GM21447 (cell line): ENCODE measurements around the gene SYNJ2.
"Not testable (repeated sequence)": the region's sequence is repeated elsewhere in the genome, so short reads cannot be mapped to it uniquely, and the experiment has no call there.

Source experiments
- ATAC-seq: cut with Tn5 transposase; IDR thresholded peaks from one replicate; pipeline ENCODE4 v1.9.1; 2021; ENCODE audit not compliant: unreplicated experiment

Gene SYNJ2

GRCh38 chr6:157954150-157955117 lies 27.2 kb upstream of the SYNJ2 start:
- ATAC-seq, result no peak

DNA sequence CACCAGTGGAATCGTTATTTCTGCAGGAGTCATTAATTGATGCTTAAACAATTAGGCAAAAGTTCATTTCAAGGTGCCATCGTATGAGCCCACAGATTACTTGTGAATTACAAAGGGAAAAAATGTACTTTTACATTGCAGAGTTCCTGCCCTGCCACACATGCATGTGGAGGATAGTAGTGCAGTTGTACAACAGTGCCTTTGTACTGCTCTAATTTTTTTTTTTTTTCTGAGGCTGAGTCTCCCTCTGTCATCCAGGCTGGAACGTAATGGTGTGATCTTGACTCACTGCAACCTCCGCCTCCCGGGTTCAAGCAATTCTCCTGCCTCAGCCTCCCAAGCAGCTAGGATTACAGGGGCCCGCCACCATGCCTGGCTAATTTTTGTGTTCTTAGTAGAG lies 26.0 kb upstream of the SYNJ2 start:
- no peak for ATAC-seq

DNA sequence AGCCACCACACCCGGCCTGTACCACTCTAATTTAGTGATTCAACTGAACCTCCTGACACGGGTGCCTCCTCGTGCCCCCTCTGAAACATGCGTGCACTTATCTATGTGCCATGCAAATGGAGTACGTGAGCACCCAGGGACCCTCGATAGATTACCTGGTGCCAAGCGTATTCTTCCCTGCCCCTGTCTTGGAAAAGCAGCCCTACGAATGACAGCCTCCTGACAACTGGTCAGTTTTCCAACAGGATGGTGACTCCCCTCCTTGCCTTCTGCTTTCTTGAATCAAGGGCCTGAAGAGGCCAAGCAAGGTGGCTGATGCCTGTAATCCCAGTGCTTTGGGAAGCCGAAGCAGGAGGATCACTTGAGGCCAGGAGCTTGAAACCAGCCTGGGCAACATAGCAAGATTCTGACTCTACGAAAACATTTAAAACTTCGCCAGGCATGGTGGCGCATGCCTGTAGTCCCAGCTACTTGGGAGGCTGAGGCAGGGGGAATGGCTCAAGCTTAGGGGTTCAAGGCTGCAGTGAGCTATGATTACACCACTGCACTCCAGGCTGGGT lies 25.4 kb upstream of the SYNJ2 start:
- no peak for ATAC-seq

DNA sequence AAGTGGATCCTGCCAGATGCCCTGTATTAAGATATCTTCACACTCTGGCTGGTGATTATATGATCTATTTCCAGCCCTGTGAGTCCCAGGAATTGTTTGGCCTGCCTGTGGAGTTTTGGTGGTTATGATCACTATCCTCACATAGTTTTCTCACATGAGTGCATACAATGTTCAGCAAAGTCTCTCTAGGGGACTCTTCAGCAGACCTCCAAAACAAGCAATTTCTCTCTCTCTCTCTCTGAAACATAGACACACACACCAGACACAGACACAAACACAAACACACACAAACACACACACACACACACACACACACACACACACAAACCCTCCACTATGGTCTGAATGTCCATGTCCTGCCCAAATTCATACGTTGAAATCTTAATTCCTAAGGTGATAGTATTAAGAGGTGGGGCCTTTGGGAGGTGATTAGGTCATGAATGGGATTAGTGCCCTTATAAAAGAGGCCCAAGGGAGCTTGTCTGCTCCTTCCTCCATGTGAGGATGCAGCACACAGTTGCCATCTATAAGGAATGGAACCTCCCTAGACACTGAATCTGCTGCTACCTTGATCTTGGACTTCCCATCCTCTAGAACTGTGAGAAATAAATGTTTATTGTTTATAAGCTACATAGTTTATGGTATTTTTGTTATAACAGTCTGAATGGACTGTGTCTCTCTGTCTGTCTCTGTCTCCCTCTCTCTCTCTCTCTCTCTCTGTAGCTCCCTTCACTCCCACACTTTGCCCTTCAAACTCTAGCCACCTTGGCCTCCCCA lies 22.0 kb upstream of the SYNJ2 start:
- ATAC-seq, result no peak

GRCh38 chr6:157961153-157961831 lies 20.4 kb upstream of the SYNJ2 start:
- no peak for ATAC-seq

GRCh38 chr6:157961832-157962575 lies 19.7 kb upstream of the SYNJ2 start:
- no peak for ATAC-seq

DNA sequence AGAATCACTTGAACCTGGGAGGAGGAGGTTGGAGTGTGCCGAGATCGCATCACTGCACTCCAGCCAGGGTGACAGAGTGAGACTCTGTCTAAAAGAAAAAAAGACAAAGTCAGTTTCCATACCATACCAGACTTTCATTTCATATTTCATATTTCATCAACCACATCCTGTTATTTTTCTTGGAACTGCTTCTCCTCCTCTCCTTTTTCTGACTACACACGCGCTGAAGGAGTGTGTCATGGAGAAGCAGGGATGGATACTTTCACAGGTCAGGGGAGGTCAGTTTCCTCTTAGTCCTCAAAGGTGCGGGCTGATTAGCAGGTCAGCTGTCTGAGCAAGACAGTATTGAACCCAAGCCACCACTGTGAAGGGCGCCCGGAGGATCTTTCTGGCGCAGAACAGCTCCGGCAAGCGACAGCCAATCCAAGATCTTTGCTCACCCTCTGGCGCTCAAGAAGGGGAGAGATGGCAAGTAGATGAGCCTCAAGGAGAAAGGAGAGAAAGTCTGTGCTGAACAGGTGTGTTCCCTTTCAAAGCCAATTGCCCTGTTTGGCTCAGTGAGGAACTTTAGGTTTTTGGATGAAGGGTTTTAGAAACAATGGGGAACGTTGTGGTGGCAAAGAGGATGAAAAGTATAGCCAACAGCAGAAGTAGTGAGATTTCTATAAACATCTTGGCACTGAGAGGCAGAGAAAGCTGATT lies 18.9 kb upstream of the SYNJ2 start:
- no peak for ATAC-seq

DNA sequence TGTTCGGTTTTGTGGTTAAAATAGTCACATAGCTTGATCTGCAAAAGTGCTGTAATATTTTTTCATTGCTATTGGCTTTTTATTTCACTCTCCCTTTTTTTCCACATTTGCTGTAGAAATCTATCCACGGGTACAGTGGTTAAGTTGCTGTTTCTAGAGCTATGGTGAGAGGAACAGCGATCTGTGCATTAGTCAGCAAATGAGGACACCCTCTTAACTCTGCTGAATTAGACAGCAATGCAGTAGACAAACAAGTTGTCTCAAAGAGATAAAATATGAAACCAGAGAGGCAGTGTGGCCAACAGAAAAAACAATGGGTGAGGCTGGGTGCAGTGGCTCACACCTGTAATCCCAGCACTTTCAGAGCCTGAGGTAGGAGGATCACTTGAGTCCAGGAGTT lies 17.6 kb upstream of the SYNJ2 start:
- ATAC-seq, result no peak

DNA sequence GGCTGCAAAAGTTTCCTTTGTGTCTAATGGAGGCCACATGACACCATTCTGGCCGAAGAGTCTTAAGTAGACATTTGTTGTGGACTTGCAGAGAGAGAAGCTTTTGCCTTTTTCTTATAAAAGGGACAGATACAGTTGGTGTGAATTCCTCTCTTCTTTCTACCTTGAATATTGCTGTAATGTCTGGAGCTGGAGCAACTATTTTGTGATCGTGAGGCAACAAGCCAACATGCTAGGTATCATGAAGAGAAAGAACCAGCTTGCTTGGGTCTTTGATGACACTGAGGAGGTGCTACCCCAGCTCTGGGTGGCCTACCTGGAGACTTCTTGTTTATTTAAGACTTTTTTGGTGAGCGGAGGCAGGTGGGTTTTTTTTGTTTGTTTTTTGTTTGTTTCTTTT lies 16.3 kb upstream of the SYNJ2 start:
- ATAC-seq, result no peak

DNA sequence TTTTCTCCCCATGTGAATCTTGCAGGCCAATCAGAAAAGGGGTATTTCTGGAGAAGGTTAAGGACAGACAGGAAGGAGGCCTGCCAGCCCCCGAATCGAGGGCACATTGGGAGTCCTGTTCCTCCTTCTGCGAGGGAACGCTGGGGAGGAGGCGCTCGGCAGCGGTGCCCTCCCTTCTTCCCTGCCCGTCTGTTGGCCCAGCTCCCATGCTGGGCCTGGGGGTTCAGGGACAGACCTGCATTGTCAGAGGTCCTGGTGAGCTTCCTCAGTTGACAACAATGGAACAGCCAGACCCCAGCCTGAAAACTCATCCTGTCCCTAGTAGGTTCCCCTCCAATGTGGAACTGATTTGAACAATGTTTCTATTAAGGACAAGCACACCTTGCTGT lies 15.1 kb upstream of the SYNJ2 start:
- no peak for ATAC-seq

- no peak for ATAC-seq
Observed at GRCh38 chr6:157967020-157967419, 14.6 kb upstream of the SYNJ2 start.

- no peak for ATAC-seq
Observed at GRCh38 chr6:157967486-157967885, 14.2 kb upstream of the SYNJ2 start.

DNA sequence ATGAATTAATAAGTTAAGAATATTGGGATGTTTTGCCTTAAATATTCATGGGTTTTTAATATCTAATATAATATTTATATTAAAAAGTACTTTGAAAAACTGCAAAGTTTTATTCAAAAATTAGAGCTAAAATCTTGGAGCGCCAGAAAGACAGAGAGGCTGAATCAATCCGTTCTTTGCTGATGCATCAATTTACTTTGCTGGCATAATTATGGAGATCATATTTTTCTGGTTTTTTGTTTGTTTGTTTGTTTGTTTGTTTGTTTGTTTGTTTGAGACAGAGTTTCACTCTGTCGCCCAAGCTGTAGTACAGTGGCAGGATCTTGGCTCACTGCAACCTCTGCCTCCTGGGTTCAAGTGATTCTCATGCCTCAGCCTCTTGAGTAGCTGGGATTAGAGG lies 9.5 kb upstream of the SYNJ2 start:
- not testable (repeated sequence) for ATAC-seq

- no peak for ATAC-seq
Observed at GRCh38 chr6:157974341-157974894, 7.2 kb upstream of the SYNJ2 start.

GRCh38 chr6:157974967-157975366 lies 6.7 kb upstream of the SYNJ2 start:
- no peak for ATAC-seq

DNA sequence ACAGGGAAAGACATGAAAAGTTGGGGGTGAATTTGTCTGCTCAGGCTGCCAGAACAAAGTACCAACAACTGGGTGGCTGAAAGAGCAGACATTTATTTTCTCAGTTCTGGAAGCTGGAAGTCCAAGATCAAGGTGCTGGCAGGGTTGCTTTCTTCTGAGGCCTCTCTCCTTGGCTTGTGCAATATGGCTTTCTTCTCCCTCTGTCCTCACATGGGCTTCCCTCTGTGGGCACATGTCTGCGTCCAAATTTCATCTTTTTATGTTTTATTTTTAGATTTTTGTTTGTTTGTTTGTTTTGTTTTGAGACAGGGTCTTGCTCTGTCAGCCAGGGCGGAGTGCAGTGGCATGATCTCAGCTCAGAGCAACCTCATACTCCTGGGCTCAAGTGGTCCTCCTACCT lies 6.2 kb upstream of the SYNJ2 start:
- ATAC-seq, result no peak

DNA sequence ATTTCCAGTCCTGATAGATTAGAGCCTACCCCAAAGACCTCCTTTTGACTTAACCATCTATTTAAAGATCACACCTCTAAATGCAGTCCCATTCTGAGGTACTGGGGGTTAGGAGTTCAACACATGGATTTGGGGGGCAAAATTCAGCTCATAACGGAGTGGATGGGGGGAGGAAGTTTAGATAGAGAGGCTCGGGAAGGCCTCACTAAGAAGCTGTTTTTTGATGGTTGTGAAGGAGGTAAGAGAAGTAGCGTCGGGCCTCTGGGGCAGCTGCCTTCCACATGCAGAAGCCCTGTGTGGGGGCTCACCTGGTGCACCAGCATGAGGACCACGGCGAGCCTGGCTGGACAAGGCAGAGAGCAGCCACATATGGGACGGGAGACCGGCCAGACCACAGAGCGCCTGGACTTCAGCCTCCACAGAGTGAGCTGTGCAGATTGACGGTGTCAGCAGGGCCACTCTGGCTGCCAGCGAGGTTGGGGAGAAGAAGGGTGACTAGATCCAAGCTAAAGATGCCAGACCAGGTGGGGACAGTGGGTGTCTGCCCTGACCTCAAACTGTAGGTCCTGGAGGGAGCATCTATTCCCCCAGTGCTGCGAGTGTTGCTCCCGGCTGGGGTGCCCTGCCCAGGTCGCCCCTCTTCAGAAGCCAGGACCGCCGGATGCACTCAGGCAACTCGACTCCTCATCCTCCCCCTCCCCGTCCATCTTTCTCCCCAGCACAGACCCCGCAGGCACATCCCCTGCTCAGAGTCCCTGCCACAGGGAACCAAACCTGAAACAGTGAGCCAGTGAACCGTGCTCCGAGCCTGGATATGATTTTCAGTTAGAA lies 5.1 kb upstream of the SYNJ2 start:
- no peak for ATAC-seq

GRCh38 chr6:157977176-157977804 lies 4.4 kb upstream of the SYNJ2 start:
- no peak for ATAC-seq
